SK-N-SH (cell line): ENCODE results near the gene MORF4L1.

ENCODE experiments used
- FOXJ3 ChIP-seq: sonication (generic); formaldehyde crosslinking; IDR thresholded peaks from 2 replicates; pipeline ENCODE4 v1.5.1; 2020; ENCODE audit warnings: mild to moderate bottlenecking, missing genetic modification reagents
- FOXM1 ChIP-seq: IDR thresholded peaks from 2 replicates; pipeline ENCODE4 v1.4.0; 2012; ENCODE audit warnings: low read depth, mild to moderate bottlenecking
- MXI1 ChIP-seq: IDR thresholded peaks from 2 replicates; pipeline ENCODE4 v1.6.1; 2012; ENCODE audit warnings: mild to moderate bottlenecking, low read depth, low read length, improper control_type of control experiment
- NFIC ChIP-seq: IDR thresholded peaks from 2 replicates; pipeline ENCODE4 v1.4.0; 2012; ENCODE audit warnings: borderline replicate concordance
- POLR2AphosphoS5 ChIP-seq: IDR thresholded peaks from 2 replicates; pipeline ENCODE4 v1.6.1; 2012; ENCODE audit warnings: low read depth, low read length
- RCOR1 ChIP-seq: fragments of 150-350 bp; IDR thresholded peaks from 2 replicates; pipeline ENCODE4 v1.6.1; 2017; ENCODE audit warnings: antibody characterized with exemption, low read length
- SIN3A ChIP-seq: IDR thresholded peaks from 2 replicates; pipeline ENCODE4 v1.6.1; 2012; ENCODE audit warnings: low read depth, mild to moderate bottlenecking, low read length, moderate library complexity, borderline replicate concordance
- TF ChIP-seq, protein P1 (sequence below): fragments of 200-600 bp; sonication (generic); IDR thresholded peaks from 2 replicates; pipeline ENCODE4 v1.6.1; 2017; ENCODE audit warnings: antibody characterized with exemption, mild to moderate bottlenecking, moderate library complexity
- TF ChIP-seq, protein P2 (sequence below): IDR thresholded peaks from 2 replicates; pipeline ENCODE4 v1.4.0; 2012; ENCODE audit warnings: low read depth
- TF ChIP-seq, protein P3 (sequence below): IDR thresholded peaks from 2 replicates; pipeline ENCODE4 v1.6.1; 2012; ENCODE audit warnings: mild to moderate bottlenecking, low read depth, low read length, moderate library complexity

DNA sequence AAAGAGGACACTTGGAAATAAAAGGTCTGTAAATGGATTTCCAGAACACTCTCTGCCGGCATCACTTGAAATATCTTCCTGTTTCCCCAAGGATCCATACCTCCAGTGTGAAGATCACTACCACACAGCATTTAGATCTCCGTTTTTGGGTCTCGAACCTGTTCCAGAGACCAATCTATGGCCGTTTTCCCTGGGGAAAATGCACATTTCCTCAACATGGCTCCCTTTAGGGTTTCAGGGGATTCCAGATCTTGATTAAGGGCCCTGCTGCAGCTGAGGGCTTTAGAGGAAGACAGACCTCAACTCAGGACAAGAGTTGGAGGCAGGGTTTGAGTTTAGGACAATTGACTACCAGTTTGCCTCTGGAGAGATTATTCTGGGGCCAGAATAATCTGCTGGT, 70.1 kb downstream of the MORF4L1 start:
- TF ChIP-seq POLR2AphosphoS5: no peak
- TF ChIP-seq, protein P1, sequence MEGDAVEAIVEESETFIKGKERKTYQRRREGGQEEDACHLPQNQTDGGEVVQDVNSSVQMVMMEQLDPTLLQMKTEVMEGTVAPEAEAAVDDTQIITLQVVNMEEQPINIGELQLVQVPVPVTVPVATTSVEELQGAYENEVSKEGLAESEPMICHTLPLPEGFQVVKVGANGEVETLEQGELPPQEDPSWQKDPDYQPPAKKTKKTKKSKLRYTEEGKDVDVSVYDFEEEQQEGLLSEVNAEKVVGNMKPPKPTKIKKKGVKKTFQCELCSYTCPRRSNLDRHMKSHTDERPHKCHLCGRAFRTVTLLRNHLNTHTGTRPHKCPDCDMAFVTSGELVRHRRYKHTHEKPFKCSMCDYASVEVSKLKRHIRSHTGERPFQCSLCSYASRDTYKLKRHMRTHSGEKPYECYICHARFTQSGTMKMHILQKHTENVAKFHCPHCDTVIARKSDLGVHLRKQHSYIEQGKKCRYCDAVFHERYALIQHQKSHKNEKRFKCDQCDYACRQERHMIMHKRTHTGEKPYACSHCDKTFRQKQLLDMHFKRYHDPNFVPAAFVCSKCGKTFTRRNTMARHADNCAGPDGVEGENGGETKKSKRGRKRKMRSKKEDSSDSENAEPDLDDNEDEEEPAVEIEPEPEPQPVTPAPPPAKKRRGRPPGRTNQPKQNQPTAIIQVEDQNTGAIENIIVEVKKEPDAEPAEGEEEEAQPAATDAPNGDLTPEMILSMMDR: no peak
- TF ChIP-seq, protein P2, sequence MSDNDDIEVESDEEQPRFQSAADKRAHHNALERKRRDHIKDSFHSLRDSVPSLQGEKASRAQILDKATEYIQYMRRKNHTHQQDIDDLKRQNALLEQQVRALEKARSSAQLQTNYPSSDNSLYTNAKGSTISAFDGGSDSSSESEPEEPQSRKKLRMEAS: no peak
- TF ChIP-seq MXI1: no peak
- TF ChIP-seq FOXM1: no peak
- TF ChIP-seq SIN3A: no peak
- TF ChIP-seq, protein P3, sequence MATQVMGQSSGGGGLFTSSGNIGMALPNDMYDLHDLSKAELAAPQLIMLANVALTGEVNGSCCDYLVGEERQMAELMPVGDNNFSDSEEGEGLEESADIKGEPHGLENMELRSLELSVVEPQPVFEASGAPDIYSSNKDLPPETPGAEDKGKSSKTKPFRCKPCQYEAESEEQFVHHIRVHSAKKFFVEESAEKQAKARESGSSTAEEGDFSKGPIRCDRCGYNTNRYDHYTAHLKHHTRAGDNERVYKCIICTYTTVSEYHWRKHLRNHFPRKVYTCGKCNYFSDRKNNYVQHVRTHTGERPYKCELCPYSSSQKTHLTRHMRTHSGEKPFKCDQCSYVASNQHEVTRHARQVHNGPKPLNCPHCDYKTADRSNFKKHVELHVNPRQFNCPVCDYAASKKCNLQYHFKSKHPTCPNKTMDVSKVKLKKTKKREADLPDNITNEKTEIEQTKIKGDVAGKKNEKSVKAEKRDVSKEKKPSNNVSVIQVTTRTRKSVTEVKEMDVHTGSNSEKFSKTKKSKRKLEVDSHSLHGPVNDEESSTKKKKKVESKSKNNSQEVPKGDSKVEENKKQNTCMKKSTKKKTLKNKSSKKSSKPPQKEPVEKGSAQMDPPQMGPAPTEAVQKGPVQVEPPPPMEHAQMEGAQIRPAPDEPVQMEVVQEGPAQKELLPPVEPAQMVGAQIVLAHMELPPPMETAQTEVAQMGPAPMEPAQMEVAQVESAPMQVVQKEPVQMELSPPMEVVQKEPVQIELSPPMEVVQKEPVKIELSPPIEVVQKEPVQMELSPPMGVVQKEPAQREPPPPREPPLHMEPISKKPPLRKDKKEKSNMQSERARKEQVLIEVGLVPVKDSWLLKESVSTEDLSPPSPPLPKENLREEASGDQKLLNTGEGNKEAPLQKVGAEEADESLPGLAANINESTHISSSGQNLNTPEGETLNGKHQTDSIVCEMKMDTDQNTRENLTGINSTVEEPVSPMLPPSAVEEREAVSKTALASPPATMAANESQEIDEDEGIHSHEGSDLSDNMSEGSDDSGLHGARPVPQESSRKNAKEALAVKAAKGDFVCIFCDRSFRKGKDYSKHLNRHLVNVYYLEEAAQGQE: no peak
- TF ChIP-seq RCOR1: no peak
- no peak for TF ChIP-seq NFIC
- no peak for TF ChIP-seq FOXJ3 (CRISPR knock-in tag)
